Astrocyte (in vitro differentiated cells and primary cell): ENCODE measurements around the gene NEIL1. TPM values are rescaled to one million over a fixed set of nuclear protein-coding genes. Genes with fewer than 3 reads are reported as not detected.

Experiments used
- DNase-seq: peaks from one replicate; pipeline ENCODE4 v3.0.0-alpha.2; 2010; ENCODE audit warnings: low read depth
- FAIRE-seq: peaks from 2 replicates; lab custom pipeline; 2011; peaks lifted over from hg19 to GRCh38; lab: Jason Lieb, UNC
- H2AFZ ChIP-seq: 2 replicates; pipeline ENCODE4 v1.6.0; 2012; ENCODE audit warnings: low read depth, low read length, inconsistent platforms
- H3K27ac ChIP-seq: 2 replicates; pipeline ENCODE4 v1.5.1; 2011; ENCODE audit warnings: low read depth, low read length, inconsistent platforms
- H3K27me3 ChIP-seq: 2 replicates; pipeline ENCODE4 v1.6.0; 2011; ENCODE audit warnings: low read length, inconsistent platforms; ENCODE audit not compliant: insufficient read depth
- H3K36me3 ChIP-seq: 2 replicates; pipeline ENCODE4 v1.5.1; 2011; ENCODE audit warnings: low read length, inconsistent platforms; ENCODE audit not compliant: insufficient read depth
- H3K4me1 ChIP-seq: 2 replicates; pipeline ENCODE4 v1.5.1; 2011; ENCODE audit warnings: low read length, inconsistent platforms; ENCODE audit not compliant: insufficient read depth
- H3K4me2 ChIP-seq: 2 replicates; pipeline ENCODE4 v1.6.0; 2012; ENCODE audit warnings: low read length, inconsistent platforms
- H3K4me3 ChIP-seq: 2 replicates; pipeline ENCODE4 v1.5.1; 2011; ENCODE audit warnings: low read depth, mild to moderate bottlenecking, low read length, inconsistent platforms; ENCODE audit not compliant: insufficient read depth
- H3K79me2 ChIP-seq: 2 replicates; pipeline ENCODE4 v1.6.0; 2012; ENCODE audit warnings: mild to moderate bottlenecking, low read length, inconsistent platforms; ENCODE audit not compliant: insufficient read depth
- H3K9ac ChIP-seq: 2 replicates; pipeline ENCODE4 v1.6.0; 2012; ENCODE audit warnings: mild to moderate bottlenecking, low read length, inconsistent platforms
- H3K9me3 ChIP-seq: 2 replicates; pipeline ENCODE4 v1.5.1; 2012; ENCODE audit warnings: low read depth, mild to moderate bottlenecking, low read length, inconsistent platforms; ENCODE audit not compliant: insufficient read depth
- H4K20me1 ChIP-seq: 2 replicates; pipeline ENCODE4 v1.6.0; 2012; ENCODE audit warnings: low read length, inconsistent platforms; ENCODE audit not compliant: insufficient read depth
- H3K27ac Mint-ChIP-seq: one replicate; pipeline ENCODE4 v1.8.0; 2021; ENCODE audit warnings: mild to moderate bottlenecking, mixed read lengths; ENCODE audit not compliant: unreplicated experiment
- H3K27me3 Mint-ChIP-seq: one replicate; pipeline ENCODE4 v1.8.0; 2021; ENCODE audit warnings: low read depth, mixed read lengths; ENCODE audit not compliant: unreplicated experiment
- H3K36me3 Mint-ChIP-seq: one replicate; pipeline ENCODE4 v1.8.0; 2021; ENCODE audit warnings: low read depth, mixed read lengths; ENCODE audit not compliant: unreplicated experiment
- H3K4me1 Mint-ChIP-seq: one replicate; pipeline ENCODE4 v1.8.0; 2021; ENCODE audit warnings: low read depth, mixed read lengths; ENCODE audit not compliant: unreplicated experiment
- H3K4me3 Mint-ChIP-seq: one replicate; pipeline ENCODE4 v1.8.0; 2021; ENCODE audit warnings: mild to moderate bottlenecking, moderate library complexity, mixed read lengths; ENCODE audit not compliant: unreplicated experiment
- H3K9me3 Mint-ChIP-seq: one replicate; pipeline ENCODE4 v1.8.0; 2021; ENCODE audit warnings: mild to moderate bottlenecking, mixed read lengths; ENCODE audit not compliant: unreplicated experiment
- EZH2 ChIP-seq: IDR thresholded peaks from 2 replicates; pipeline ENCODE4 v1.6.1; 2012; ENCODE audit warnings: mild to moderate bottlenecking, low read length, inconsistent platforms; ENCODE audit not compliant: insufficient read depth
- total RNA-seq: library from RNA; stranded (reverse); gene quantifications from 2 replicates; pipeline ENCODE4 v1.2.1, GENCODE V29; 2021
- TF ChIP-seq, protein P1 (sequence below): IDR thresholded peaks from 2 replicates; pipeline ENCODE4 v1.5.1; 2011; ENCODE audit warnings: low read depth, mild to moderate bottlenecking, inconsistent platforms, low read length, moderate library complexity; ENCODE audit not compliant: insufficient read depth

NEIL1 gene
- total RNA-seq, 1 donor from 2014 or later: 5.1 TPM

DNA sequence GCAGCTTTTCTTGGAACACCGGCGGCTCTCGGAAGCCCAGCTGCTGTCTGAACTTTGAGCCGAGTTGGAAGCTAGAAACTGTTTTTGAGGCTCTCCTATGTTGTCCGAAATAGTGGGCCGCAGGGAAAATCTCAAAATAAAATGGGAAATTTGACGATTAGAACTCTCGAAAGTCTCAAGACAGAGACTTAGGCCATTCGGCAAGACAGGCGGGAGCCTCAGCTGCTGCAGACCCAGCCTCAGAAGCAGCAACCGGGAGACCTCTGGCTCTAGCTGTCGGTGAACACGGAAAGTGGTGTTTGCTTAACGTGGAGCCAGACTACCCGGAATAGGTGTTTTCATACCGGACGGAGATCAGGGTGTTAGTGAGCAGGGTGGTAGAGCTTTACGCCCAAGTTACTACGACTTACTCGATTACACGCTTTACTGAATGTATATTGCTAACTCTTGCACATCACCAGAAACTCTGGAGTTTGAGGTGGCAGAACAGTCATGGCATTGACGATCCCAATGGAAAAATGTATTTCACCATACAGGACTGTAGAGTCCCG, 21.9 kb downstream of the NEIL1 start:
- Histone ChIP-seq H3K79me2 (peaks cover 17% of the 10 kb centered on the region), H3K9me3 (no peaks in the 10 kb centered on the region), H3K9ac (peak overlapping the region; percentile 94), H3K4me1 (peaks cover 16% of the 10 kb centered on the region), H3K27me3 (no peaks in the 10 kb centered on the region), H3K4me3 (peak overlapping the region; percentile 80), H3K27ac (peak overlapping the region; percentile 89), H3K36me3 (peaks cover 27% of the 10 kb centered on the region), H2AFZ (peak overlapping the region; percentile 74), H4K20me1 (peaks cover 25% of the 10 kb centered on the region), H3K4me2 (peak overlapping the region; percentile 97)
- FAIRE-seq (no peak), DNase-seq (peak; percentile 10)
- Mint-ChIP-seq H3K27me3 (no peaks in the 10 kb centered on the region), H3K9me3 (no peaks in the 10 kb centered on the region), H3K27ac (peak overlapping the region; percentile 87), H3K36me3 (peaks cover 7% of the 10 kb centered on the region), H3K4me1 (peaks cover 12% of the 10 kb centered on the region), H3K4me3 (peak overlapping the region; percentile 93)
- TF ChIP-seq, protein P1, sequence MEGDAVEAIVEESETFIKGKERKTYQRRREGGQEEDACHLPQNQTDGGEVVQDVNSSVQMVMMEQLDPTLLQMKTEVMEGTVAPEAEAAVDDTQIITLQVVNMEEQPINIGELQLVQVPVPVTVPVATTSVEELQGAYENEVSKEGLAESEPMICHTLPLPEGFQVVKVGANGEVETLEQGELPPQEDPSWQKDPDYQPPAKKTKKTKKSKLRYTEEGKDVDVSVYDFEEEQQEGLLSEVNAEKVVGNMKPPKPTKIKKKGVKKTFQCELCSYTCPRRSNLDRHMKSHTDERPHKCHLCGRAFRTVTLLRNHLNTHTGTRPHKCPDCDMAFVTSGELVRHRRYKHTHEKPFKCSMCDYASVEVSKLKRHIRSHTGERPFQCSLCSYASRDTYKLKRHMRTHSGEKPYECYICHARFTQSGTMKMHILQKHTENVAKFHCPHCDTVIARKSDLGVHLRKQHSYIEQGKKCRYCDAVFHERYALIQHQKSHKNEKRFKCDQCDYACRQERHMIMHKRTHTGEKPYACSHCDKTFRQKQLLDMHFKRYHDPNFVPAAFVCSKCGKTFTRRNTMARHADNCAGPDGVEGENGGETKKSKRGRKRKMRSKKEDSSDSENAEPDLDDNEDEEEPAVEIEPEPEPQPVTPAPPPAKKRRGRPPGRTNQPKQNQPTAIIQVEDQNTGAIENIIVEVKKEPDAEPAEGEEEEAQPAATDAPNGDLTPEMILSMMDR: no peak

- H3K9me3 ChIP-seq: no peaks in the 10 kb centered on the region
- peaks cover 16% of the 10 kb centered on the region for H3K4me1 ChIP-seq
- DNase-seq (no peak), FAIRE-seq (no peak)
- no peaks in the 10 kb centered on the region for H3K27me3 ChIP-seq
- H3K9ac ChIP-seq: peak overlapping the region; percentile 94
- H3K4me2 ChIP-seq: peak overlapping the region; percentile 97
- peaks cover 26% of the 10 kb centered on the region for H4K20me1 ChIP-seq
- no peak overlapping the region for H3K4me3 ChIP-seq
- no peaks in the 10 kb centered on the region for H3K27me3 Mint-ChIP-seq
- H3K9me3 Mint-ChIP-seq: no peaks in the 10 kb centered on the region
- H2AFZ ChIP-seq: no peak overlapping the region
- TF ChIP-seq, protein P1: no peak
- TF ChIP-seq EZH2: no peak
- peaks cover 14% of the 10 kb centered on the region for H3K36me3 Mint-ChIP-seq
- peak overlapping the region; percentile 93 for H3K4me3 Mint-ChIP-seq
- H3K27ac ChIP-seq: no peak overlapping the region
- peak overlapping the region; percentile 87 for H3K27ac Mint-ChIP-seq
- peaks cover 28% of the 10 kb centered on the region for H3K36me3 ChIP-seq
- H3K4me1 Mint-ChIP-seq: peaks cover 12% of the 10 kb centered on the region
- H3K79me2 ChIP-seq: peaks cover 21% of the 10 kb centered on the region
Observed at GRCh38 chr15:75369897-75370581, 23.2 kb downstream of the NEIL1 start.

- H3K9ac ChIP-seq: no peak overlapping the region
- peaks cover 21% of the 10 kb centered on the region for H3K79me2 ChIP-seq
- DNase-seq: no peak
- no peak for FAIRE-seq
- no peak overlapping the region for H3K4me3 ChIP-seq
- H3K9me3 Mint-ChIP-seq: no peaks in the 10 kb centered on the region
- no peak for TF ChIP-seq EZH2
- TF ChIP-seq, protein P1: no peak
- no peak overlapping the region for H2AFZ ChIP-seq
- peaks cover 16% of the 10 kb centered on the region for H3K4me1 ChIP-seq
- H3K4me1 Mint-ChIP-seq: peaks cover 12% of the 10 kb centered on the region
- peaks cover 26% of the 10 kb centered on the region for H3K36me3 ChIP-seq
- H3K4me3 Mint-ChIP-seq: no peak overlapping the region
- H3K27me3 ChIP-seq: no peaks in the 10 kb centered on the region
- H4K20me1 ChIP-seq: peaks cover 24% of the 10 kb centered on the region
- no peaks in the 10 kb centered on the region for H3K27me3 Mint-ChIP-seq
- no peak overlapping the region for H3K27ac ChIP-seq
- no peak overlapping the region for H3K27ac Mint-ChIP-seq
- H3K4me2 ChIP-seq: no peak overlapping the region
- no peaks in the 10 kb centered on the region for H3K9me3 ChIP-seq
- peaks cover 20% of the 10 kb centered on the region for H3K36me3 Mint-ChIP-seq
Observed at GRCh38 chr15:75371486-75371885, 24.6 kb downstream of the NEIL1 start.
